Measurements from ENCODE around the gene HABP4. TPM values are rescaled to one million over a fixed set of nuclear protein-coding genes. Genes with fewer than 3 reads are reported as not detected.

Gene HABP4
- total and polyA plus RNA-seq, 2 of the 4 experiments (the other 2 are of a cell fraction) = 5.2 to 10.6 TPM

GRCh38 chr9:96457266-96457665 is 7.3 kb downstream of the HABP4 start:
- Histone ChIP-seq H2BK15ac (ENCODE audit: low read depth, low read length) (no peak overlapping the region), H3K79me1 (ENCODE audit: low read depth in 1 of 2, low read length in 2 of 2) (peaks cover 8 to 54% of the 10 kb centered on the region in 2 experiments; a peak in 3 of 4 replicates), H3K23ac (ENCODE audit: low read depth, low read length) (no peak overlapping the region), H2AK5ac (ENCODE audit: low read depth, low read length) (no peak overlapping the region), H3K9ac (ENCODE audit: low read depth, low read length) (no peak overlapping the region), H2BK20ac (ENCODE audit: low read depth, low read length) (no peak overlapping the region), H3K14ac (replicated peaks; ENCODE audit: low read depth, low read length) (no peak overlapping the region), H3K4ac (ENCODE audit: low read depth, low read length) (no peak overlapping the region), H4K20me1 (ENCODE audit: insufficient read depth, low read length) (no peaks in the 10 kb centered on the region), H3K4me2 (ENCODE audit: low read depth, low read length) (no peak overlapping the region), H4K5ac (ENCODE audit: low read depth, low read length) (no peak overlapping the region; the same call in 1 of the 2 replicates), H4K91ac (ENCODE audit: insufficient read depth, low read depth, low read length) (no peak overlapping the region), H3K4me1 (ENCODE audit: control insufficient read depth, insufficient read depth, low read length) (peaks cover 8% of the 10 kb centered on the region), H3K18ac (ENCODE audit: low read depth, low read length) (no peak overlapping the region), H4K8ac (ENCODE audit: low read depth in 2 of 2, low read length in 2 of 2) (no peak overlapping the region), H2AK9ac (replicated peaks; ENCODE audit: low read depth, low read length, poor library complexity) (no peak overlapping the region), H3K27me3 (ENCODE audit: control insufficient read depth, insufficient read depth, low read length) (no peaks in the 10 kb centered on the region), H2BK120ac (ENCODE audit: low read depth, low read length) (no peak overlapping the region), H3K9me3 (ENCODE audit: control insufficient read depth, insufficient read depth, low read length) (no peaks in the 10 kb centered on the region), H3K9me1 (ENCODE audit: insufficient read depth, low read length) (peaks cover 5% of the 10 kb centered on the region; the same call in 1 of the 2 replicates), H3K36me3 (ENCODE audit: control insufficient read depth, insufficient read depth, low read length) (0 out of 2 replicates have a peak, but pooled peaks cover 1% of the 10 kb centered on the region), H2BK5ac (ENCODE audit: low read depth, low read length, poor library complexity, severe bottlenecking) (no peak overlapping the region), H2AFZ (replicated peaks; ENCODE audit: low read length, poor library complexity) (no peak overlapping the region), H3K56ac (ENCODE audit: extremely low read depth, insufficient read depth, low read length) (no peak overlapping the region), H3K4me3 (ENCODE audit: insufficient read depth, low read depth, low read length) (no peak overlapping the region), H3K27ac (ENCODE audit: insufficient read depth, low read length) (no peak overlapping the region)
- WGBS, 2 experiments (ENCODE audit: extremely low coverage in 2 of 2, insufficient read length in 1 of 2) = 100% methylated on average over 3 of the region's 4 CpGs; no CpG with 5 or more reads in 1 of the 2 experiments
- intact Hi-C loops (cut with micrococcal nuclease) (no loop called here), dilution Hi-C loops (cut with HindIII; ENCODE audit: low sequenced_read_pairs, unreplicated experiment) (no loop called here), in situ Hi-C loops (cut with MboI; ENCODE audit: low sequenced_read_pairs) (no loop called here)
- TF ChIP-seq MAZ (IDR thresholded peaks at IDR 0.05; ENCODE audit: borderline replicate concordance, low read depth, low read length) (no peak), CHD1 (IDR thresholded peaks at IDR 0.05; ENCODE audit: low read depth, low read length) (no peak), RCOR1 (IDR thresholded peaks at IDR 0.05; ENCODE audit: insufficient replicate concordance, low read length) (no peak)
- no TSS peak for BruUV-seq (replicated peaks)
- no peak for ATAC-seq (ENCODE audit: low read depth)
- ChIA-PET CTCF (no interaction called here), POLR2A (ENCODE audit: unreplicated experiment) (no interaction called here)
- no peak for DNase-seq
